PC-3 (cell line): Measurements from ENCODE around the gene AKNA. TPM values are rescaled to one million over a fixed set of nuclear protein-coding genes. Genes with fewer than 3 reads are reported as not detected.

ENCODE experiments used
- ATAC-seq: fragments of 200-7000 bp; cut with Tn5 transposase; 2 replicates; pipeline ENCODE4 v1.9.1; 2020; ENCODE audit warnings: mild to moderate bottlenecking, moderate library complexity
- BruUV-seq: library from RNA; stranded (reverse); fragments of 400-500 nt; replicated peaks from 2 replicates; lab custom pipeline; 2021; lab: Mats Ljungman, UMichigan
- CTCF ChIA-PET: fragments of 300-600 bp; sonication (Branson Sonifier 250); formaldehyde crosslinking; loops from one replicate; lab custom pipeline; 2022; ENCODE audit warnings: antibody characterized with exemption; lab: Charles Lee
- POLR2A ChIA-PET: fragments of 300-600 bp; sonication (Branson Sonifier 250); formaldehyde crosslinking; loops from one replicate; lab custom pipeline; 2022; ENCODE audit warnings: antibody characterized with exemption; ENCODE audit not compliant: unreplicated experiment; lab: Charles Lee
- DNase-seq: peaks from one replicate; pipeline ENCODE4 v3.0.0-alpha.2; 2015
- H2AFZ ChIP-seq: fragments of 300-600 bp; sonication (generic); 2 replicates; pipeline ENCODE4 v1.6.0; 2016; ENCODE audit warnings: antibody characterized with exemption, low read length
- H3F3A ChIP-seq: fragments of 300-600 bp; sonication (generic); one replicate; pipeline ENCODE4 v1.6.0; 2017; ENCODE audit warnings: antibody characterized with exemption, low read length, control low read depth, mild to moderate bottlenecking; ENCODE audit not compliant: unreplicated experiment
- H3K27ac ChIP-seq: fragments of 300-600 bp; sonication (generic); 2 replicates; pipeline ENCODE4 v1.5.1; 2016; ENCODE audit warnings: mild to moderate bottlenecking, low read length
- H3K27me3 ChIP-seq: fragments of 300-600 bp; sonication (generic); 2 replicates; pipeline ENCODE4 v1.6.1; 2016; ENCODE audit warnings: low read length, mixed read lengths
- H3K36me3 ChIP-seq: fragments of 300-600 bp; sonication (generic); 2 replicates; pipeline ENCODE4 v1.6.1; 2016; ENCODE audit warnings: low read depth, mixed run types, low read length, mixed read lengths
- H3K4me1 ChIP-seq: fragments of 300-600 bp; sonication (generic); 2 replicates; pipeline ENCODE4 v1.5.1; 2016; ENCODE audit warnings: low read length; ENCODE audit not compliant: insufficient read depth
- H3K4me2 ChIP-seq: fragments of 300-600 bp; sonication (generic); 2 replicates; pipeline ENCODE4 v1.6.0; 2016; ENCODE audit warnings: low read length
- H3K4me3 ChIP-seq: fragments of 300-600 bp; sonication (generic); 2 replicates; pipeline ENCODE4 v1.5.1; 2016; ENCODE audit warnings: mild to moderate bottlenecking, low read length, mixed read lengths
- H3K79me2 ChIP-seq: fragments of 300-600 bp; sonication (generic); 2 replicates; pipeline ENCODE4 v1.6.1; 2017; ENCODE audit warnings: low read length, mixed read lengths
- H3K9ac ChIP-seq: fragments of 300-600 bp; sonication (generic); 2 replicates; pipeline ENCODE4 v1.6.0; 2016; ENCODE audit warnings: mild to moderate bottlenecking, low read length
- H3K9me2 ChIP-seq: fragments of 300-600 bp; sonication (generic); replicated peaks from 2 replicates; pipeline ENCODE4 v1.6.1; 2016; ENCODE audit warnings: mixed run types, low read length, mixed read lengths
- H3K9me3 ChIP-seq: fragments of 300-600 bp; sonication (generic); 2 replicates; pipeline ENCODE4 v1.6.1; 2016; ENCODE audit warnings: low read length, mixed read lengths
- H4K20me1 ChIP-seq: fragments of 300-600 bp; sonication (generic); 2 replicates; pipeline ENCODE4 v1.6.1; 2016; ENCODE audit warnings: low read length, mixed read lengths
- EZH2 ChIP-seq: fragments of 300-600 bp; sonication (generic); IDR thresholded peaks from one replicate; pipeline ENCODE4 v1.6.1; 2017; ENCODE audit warnings: antibody characterized with exemption, mild to moderate bottlenecking, low read length; ENCODE audit not compliant: unreplicated experiment
- EZH2phosphoT487 ChIP-seq: fragments of 300-600 bp; sonication (generic); IDR thresholded peaks from 2 replicates; pipeline ENCODE4 v1.6.1; 2018; ENCODE audit warnings: mild to moderate bottlenecking, antibody characterized with exemption, low read length, borderline replicate concordance
- intact Hi-C: fragments of 100-400 bp; cut with micrococcal nuclease; formaldehyde crosslinking; loops from 2 replicates; pipeline ENCODE4 v1.9.0; 2023
- total RNA-seq: library from RNA; depleted of rRNA; stranded (reverse); fragments of >200 nt; gene quantifications from 2 replicates; pipeline ENCODE4 v1.2.3, GENCODE V29; 2014
- TF ChIP-seq, protein P1 (sequence below): fragments of 300-600 bp; sonication (generic); conservative IDR thresholded peaks from 2 replicates; pipeline ENCODE4 v1.5.1; 2017; ENCODE audit warnings: antibody characterized with exemption, low read depth, mild to moderate bottlenecking, low read length

AKNA gene
- total RNA-seq, 1 experiment from 2014 or later = 9.1 TPM

- ATAC-seq (no peak), DNase-seq (no peak)
- no peak overlapping the region for H3K9ac ChIP-seq
- H3F3A ChIP-seq = no peaks in the 10 kb centered on the region
- H3K4me1 ChIP-seq = no peaks in the 10 kb centered on the region
- no peaks in the 10 kb centered on the region for H3K36me3 ChIP-seq
- TF ChIP-seq, protein P1, sequence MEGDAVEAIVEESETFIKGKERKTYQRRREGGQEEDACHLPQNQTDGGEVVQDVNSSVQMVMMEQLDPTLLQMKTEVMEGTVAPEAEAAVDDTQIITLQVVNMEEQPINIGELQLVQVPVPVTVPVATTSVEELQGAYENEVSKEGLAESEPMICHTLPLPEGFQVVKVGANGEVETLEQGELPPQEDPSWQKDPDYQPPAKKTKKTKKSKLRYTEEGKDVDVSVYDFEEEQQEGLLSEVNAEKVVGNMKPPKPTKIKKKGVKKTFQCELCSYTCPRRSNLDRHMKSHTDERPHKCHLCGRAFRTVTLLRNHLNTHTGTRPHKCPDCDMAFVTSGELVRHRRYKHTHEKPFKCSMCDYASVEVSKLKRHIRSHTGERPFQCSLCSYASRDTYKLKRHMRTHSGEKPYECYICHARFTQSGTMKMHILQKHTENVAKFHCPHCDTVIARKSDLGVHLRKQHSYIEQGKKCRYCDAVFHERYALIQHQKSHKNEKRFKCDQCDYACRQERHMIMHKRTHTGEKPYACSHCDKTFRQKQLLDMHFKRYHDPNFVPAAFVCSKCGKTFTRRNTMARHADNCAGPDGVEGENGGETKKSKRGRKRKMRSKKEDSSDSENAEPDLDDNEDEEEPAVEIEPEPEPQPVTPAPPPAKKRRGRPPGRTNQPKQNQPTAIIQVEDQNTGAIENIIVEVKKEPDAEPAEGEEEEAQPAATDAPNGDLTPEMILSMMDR = no peak
- TF ChIP-seq EZH2 = no peak
- TF ChIP-seq EZH2phosphoT487 = no peak
- intact Hi-C loops = no loop called here
- H3K4me3 ChIP-seq = no peak overlapping the region
- ChIA-PET POLR2A (no interaction called here), CTCF (no interaction called here)
- H3K27ac ChIP-seq = no peak overlapping the region
- H3K4me2 ChIP-seq = no peak overlapping the region
- H2AFZ ChIP-seq = no peak overlapping the region
- no peaks in the 10 kb centered on the region for H3K9me2 ChIP-seq
- no peaks in the 10 kb centered on the region for H3K27me3 ChIP-seq
- no peaks in the 10 kb centered on the region for H4K20me1 ChIP-seq
- BruUV-seq = no TSS peak
- no peaks in the 10 kb centered on the region for H3K9me3 ChIP-seq
- H3K79me2 ChIP-seq = no peaks in the 10 kb centered on the region
Observed at GRCh38 chr9:114307899-114308267, 79.9 kb downstream of the AKNA start.

DNA sequence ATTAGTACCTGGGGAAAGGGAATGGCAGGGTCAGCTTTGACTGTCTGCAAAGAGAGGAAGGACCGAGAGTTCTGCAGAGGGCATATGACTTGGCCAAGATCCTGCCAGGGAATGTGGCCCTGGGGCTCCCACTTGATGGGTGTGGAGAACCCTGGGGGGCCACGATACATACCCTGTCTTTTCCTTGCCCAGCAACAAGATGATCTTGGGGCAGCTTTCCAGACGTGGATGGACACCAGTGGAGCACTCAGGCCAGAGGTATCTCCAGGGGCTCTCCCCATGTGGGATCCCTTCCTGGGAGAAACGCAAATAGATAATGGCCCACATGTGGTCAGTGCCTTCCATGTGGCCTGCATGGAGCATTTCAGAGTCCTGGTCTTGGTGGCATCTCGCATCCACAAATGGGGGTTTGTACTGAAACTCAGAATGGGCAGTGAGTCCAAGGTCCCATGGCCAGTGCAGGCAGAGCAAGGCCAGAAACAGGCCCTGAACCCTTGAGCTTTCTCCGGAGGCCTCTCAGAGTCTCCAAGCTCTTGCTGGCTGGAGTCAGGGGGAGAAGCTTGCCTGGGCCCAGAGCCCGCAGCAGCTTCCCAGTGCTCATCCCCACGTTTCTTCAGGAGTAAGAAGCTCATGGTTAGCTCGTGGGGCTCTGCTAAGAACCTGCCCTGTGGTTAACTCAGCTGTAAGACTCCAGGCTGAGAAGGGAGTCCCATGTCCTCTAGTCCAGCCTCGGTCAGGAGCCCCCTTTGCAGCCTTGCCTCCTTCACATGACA is 83.2 kb downstream of the AKNA start:
- POLR2A ChIA-PET = no interaction called here
- no peak overlapping the region for H3K4me2 ChIP-seq
- no peak overlapping the region for H3K4me3 ChIP-seq
- BruUV-seq = no TSS peak
- H4K20me1 ChIP-seq = no peaks in the 10 kb centered on the region
- no peaks in the 10 kb centered on the region for H3F3A ChIP-seq
- H3K9me2 ChIP-seq = no peaks in the 10 kb centered on the region
- no peak overlapping the region for H3K27ac ChIP-seq
- H3K79me2 ChIP-seq = no peaks in the 10 kb centered on the region
- no peaks in the 10 kb centered on the region for H3K4me1 ChIP-seq
- DNase-seq (no peak), ATAC-seq (no peak)
- H3K27me3 ChIP-seq = no peaks in the 10 kb centered on the region
- H3K9ac ChIP-seq = no peak overlapping the region
- intact Hi-C loops = no loop called here
- no peaks in the 10 kb centered on the region for H3K36me3 ChIP-seq
- no peak for TF ChIP-seq EZH2phosphoT487
- TF ChIP-seq, protein P1 = no peak
- no peak for TF ChIP-seq EZH2
- H3K9me3 ChIP-seq = no peaks in the 10 kb centered on the region
- H2AFZ ChIP-seq = no peak overlapping the region
- CTCF ChIA-PET = no interaction called here

DNA sequence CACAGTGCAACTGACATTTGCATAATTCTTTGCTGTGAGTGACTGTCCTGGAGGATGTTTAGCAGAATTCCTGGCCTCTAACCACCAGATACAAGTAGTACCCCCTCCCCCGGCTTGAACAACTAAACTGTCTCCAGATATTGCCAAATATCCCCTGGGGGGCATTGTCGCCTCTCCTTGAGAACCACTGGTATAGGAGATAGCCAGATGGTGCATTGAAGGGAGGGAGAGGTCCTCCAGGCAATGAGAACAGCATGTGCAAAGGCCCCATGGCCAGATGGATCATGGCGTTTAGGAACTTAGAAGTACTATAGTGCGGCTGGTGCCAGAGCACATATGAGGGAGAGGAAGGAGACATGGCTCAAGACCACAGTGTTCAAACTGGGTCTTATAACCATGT is 83.8 kb downstream of the AKNA start:
- no peak overlapping the region for H2AFZ ChIP-seq
- CTCF ChIA-PET = no interaction called here

More for the DNA sequence above, 83.8 kb downstream of the AKNA start:
- no peaks in the 10 kb centered on the region for H3K9me2 ChIP-seq
- DNase-seq (no peak), ATAC-seq (no peak)
- no peaks in the 10 kb centered on the region for H3F3A ChIP-seq
- BruUV-seq = no TSS peak
- H3K4me3 ChIP-seq = no peak overlapping the region
- no peaks in the 10 kb centered on the region for H3K27me3 ChIP-seq
- H3K79me2 ChIP-seq = no peaks in the 10 kb centered on the region
- TF ChIP-seq EZH2phosphoT487 = no peak
- TF ChIP-seq EZH2 = no peak
- TF ChIP-seq, protein P1 = no peak
- intact Hi-C loops = no loop called here
- H3K4me2 ChIP-seq = no peak overlapping the region
- POLR2A ChIA-PET = no interaction called here
- no peaks in the 10 kb centered on the region for H3K4me1 ChIP-seq
- no peak overlapping the region for H3K9ac ChIP-seq
- no peaks in the 10 kb centered on the region for H3K9me3 ChIP-seq
- H3K27ac ChIP-seq = no peak overlapping the region
- H3K36me3 ChIP-seq = no peaks in the 10 kb centered on the region
- no peaks in the 10 kb centered on the region for H4K20me1 ChIP-seq
